G401.6 (cell line): Measurements from ENCODE around the gene AP4B1.
"Not testable (repeated sequence)": the region's sequence is repeated elsewhere in the genome, so short reads cannot be mapped to it uniquely, and the experiment has no call there.

Experiments
- FAIRE-seq: peaks from 2 replicates; lab custom pipeline; 2012; peaks lifted over from hg19 to GRCh38; lab: Jason Lieb, UNC

The AP4B1 gene

DNA sequence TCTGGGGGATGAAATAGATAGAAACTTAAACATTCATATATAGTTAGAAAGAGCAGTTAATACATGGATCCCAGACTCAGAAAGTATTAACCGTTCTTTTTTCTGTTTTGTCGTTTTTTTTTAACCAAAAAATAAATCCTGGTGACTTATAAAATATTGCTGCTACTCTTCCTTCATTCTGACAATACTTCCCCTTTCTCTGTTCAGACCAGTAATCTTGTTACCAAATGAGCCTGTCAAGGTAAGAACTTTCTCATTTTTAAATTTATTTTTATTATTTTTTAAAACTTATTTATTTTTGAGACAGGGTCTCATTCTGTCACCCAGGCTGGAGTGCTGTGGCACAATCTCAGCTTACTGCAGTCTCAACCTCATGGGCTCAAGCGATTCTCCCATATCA lies 46.8 kb downstream of the AP4B1 start:
- FAIRE-seq: no peak

DNA sequence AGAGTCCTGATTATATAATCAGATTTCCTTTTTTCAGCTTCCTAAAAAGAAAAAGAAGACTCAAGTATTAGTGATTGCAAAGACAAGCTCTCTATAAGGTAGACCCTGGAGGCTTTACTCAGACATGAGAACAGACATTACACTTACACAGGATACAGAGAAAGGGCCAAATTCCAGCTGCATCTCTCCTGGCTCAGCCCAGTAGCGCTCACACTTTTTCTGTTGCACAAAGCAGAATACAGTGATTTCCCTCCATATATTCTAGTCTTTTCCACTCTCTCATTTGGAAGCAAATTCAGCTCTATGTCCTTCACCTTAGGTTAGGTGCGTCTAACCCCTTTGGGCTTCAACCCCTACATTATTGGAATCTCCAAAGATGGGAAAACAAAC lies 48.2 kb downstream of the AP4B1 start:
- FAIRE-seq: no peak

DNA sequence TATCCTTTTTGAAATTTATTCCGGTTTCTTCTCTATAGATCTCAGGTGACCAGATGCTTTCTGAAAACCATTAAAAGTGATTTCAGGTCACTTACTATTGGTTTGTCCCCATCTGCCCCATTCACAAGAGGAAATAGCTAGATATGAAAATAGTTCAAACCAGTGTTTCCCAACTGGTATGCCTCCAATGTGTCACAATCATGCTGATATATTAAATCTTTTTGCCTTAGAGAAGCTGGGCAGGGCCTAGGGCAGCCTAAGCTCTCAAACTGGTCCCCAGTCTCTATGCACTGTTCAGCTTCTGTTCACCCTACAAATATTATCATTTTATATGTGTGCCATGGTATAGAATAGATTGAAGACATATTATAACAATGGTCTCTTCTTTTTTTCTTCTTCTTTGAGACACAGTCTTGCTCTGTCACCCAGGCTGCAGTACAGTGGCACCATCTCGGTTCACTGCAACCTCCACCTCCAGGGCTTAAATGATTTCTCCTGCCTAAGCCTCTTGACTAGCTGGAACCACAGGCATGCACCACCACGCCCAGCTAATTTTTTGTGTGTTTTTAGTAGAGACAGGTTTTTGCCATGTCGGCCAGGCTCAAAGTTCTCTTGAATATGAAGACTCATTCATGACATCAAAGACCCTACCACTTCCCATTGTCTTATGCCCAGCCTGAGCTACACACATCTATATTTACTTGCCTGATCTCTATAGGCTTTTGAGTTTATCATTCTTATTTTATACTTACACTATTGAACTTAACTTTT lies 48.8 kb downstream of the AP4B1 start:
- no peak for FAIRE-seq

DNA sequence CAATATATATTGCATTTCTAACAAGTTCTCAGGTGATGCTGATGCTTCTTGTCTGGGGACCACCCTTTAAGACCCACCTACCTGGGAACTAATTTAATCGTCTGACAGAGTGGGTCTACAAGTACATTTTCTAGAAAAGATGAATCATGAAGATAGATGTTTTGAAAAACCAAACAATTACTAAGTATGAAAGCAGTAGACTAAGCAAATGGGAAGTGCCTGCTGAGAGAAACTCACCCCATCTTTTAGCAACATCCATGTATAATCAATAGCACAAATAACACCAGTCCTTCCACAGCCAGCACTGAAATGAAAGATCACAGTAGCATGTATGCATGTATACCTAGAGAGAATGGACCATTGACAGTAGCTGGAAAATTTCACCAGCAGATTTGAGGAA lies 50.4 kb downstream of the AP4B1 start:
- no peak for FAIRE-seq

DNA sequence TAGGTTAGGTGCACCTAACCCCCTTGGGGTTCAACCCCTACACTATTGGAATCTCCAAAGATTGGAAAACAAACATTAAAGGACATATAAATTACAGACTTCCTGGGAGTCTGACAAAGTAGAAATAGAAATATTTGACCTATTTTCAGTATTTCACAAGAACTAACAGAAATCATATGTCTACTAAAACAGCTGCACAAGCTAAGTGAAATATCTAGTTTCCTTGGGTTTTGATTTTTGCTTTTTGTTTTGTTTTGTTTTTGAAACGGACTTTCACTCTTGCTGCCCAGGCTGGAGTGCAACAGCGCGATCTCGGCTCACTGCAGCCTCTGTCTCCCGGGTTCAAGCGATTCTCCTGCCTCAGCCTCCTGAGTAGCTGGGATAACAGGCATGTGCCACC lies 51.9 kb downstream of the AP4B1 start:
- FAIRE-seq: not testable (repeated sequence)

DNA sequence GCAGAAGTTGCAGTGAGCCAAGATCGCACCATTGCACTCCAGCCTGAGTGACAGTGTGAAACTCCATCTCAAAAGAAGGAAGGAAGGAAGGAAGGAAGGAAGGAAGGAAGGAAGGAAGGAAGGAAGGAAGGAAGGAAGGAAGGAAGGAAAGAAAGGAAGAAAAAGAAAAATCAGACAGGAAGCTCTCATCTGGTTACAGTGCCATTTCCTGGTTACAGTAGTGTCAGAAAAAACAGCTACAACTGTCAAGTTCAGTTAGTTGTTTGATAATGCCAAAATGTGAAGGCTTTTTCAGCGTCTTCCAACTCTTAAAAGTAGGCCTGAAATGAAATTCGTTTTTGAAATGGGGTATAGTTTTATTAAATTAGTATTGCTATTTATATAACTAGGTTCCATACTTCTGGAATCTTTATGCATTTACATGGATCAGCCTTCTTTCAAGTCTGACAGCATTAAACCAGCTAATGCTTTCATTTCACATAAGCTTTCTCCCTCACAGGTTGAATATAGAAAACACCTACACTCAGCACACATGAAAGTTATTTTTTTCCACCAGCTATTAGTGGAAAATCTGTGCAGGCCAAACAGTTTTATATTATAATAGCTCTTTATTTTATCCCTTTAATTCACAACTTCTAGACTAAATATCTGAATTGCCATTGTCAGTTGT lies 54.3 kb downstream of the AP4B1 start:
- no peak for FAIRE-seq

DNA sequence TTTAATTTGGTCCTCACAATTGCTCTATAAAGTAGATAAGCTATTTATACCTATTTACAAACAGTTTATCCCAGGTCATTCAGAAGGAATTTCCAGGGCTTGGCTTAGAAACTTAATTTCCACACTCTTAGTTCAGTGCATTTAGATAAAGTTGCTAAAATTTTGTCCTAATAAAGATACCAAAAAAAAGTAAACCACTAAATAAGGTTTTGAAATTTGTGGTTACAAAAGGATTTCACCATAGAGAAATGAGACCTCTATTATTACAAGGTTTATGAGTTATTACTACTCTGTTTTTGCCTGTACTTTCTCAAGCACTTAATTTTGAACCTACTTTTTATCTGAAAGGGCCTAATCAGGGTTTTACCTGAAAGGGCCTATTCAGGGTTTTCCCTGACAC lies 55.5 kb downstream of the AP4B1 start:
- no peak for FAIRE-seq

DNA sequence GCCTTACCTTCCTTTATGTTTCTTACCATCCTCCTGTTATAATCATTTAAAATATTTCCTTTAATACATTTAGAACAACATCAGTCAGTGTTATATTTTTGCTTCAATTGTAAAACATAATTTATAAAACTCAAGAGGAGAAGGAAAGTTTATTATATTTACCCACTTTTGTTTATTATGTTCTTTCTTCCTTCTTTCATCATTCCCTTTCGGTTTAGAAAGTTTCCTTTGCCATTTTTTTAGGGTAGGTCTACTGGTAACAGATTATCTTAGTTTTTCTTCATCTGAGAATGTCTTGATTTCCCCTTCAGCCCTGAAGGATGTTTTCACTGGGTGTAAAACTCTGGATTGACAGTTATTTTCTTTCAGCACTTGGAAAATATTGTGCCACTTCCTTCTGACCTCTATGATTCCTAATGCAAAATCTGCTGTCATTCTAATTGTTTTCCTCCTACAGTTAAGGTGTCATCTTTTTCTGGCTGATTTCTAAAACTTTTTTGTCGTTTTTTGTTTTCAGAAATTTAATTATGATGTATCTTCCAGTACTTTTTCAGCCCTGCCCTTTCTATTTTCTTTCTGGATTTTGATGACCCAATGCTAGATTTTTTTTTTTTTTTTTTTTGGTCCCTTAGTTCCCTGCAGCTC lies 58.1 kb downstream of the AP4B1 start:
- no peak for FAIRE-seq
